Muscle of back (tissue), 11 donors: ENCODE data around the gene TMOD3. TPM values are rescaled to one million over a fixed set of nuclear protein-coding genes. Genes with fewer than 3 reads are reported as not detected.

Source experiments
- DNase-seq, 3 donors: peaks; one replicate each; pipeline versions ENCODE4 v3.0.0 to v3.0.0-alpha.2; 2013
- polyA plus RNA-seq, 10 donors: library from polyadenylated mRNA; unstranded; fragments of 120-200 nt; gene quantifications; one replicate each; pipeline ENCODE4 v1.2.1, GENCODE V29; 2013; ENCODE audit not compliant: insufficient read length in 10 of 10

Gene TMOD3
- polyA plus RNA-seq, 10 donors = 14.2 to 30.0 (median 19.2) TPM

DNA sequence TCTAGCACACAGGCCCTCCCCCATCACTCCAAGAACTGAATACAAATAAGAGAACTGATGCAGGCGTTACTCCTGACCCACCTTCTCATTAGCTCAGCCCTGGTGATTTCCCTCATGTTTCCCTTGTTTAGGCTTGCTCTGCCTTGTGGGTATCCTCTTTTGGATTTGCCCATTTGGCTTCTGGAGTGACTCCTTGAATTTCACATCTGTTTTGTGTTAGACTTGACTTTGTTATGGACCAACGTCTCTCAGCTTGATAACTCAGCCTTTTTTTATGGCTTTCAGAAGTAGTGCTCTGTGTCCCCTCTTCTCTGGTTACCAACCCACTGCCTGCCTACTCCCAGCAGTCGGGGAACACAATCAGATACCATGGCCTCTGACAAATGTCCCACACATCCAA is 11.3 kb upstream of the TMOD3 start:
- no peak for DNase-seq

DNA sequence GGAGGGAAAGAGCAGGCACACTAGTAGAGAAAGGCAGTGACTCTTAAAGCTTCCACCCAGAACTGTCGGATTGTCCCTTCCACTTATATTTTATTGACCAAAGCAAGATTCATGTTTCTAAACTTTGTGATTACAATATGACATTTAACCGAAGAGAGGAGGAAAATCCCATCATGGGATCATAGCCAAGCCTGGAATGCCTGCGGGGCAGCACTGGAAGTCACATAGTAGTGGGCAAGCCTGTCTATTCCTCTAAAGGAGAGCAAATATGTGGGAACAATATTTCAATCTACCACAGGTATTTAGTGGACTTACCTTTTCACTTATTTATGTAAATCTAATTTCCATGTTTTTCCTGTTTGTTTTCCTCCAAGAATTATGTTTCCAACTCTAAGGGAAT is 3.8 kb upstream of the TMOD3 start:
- no peak for DNase-seq

DNA sequence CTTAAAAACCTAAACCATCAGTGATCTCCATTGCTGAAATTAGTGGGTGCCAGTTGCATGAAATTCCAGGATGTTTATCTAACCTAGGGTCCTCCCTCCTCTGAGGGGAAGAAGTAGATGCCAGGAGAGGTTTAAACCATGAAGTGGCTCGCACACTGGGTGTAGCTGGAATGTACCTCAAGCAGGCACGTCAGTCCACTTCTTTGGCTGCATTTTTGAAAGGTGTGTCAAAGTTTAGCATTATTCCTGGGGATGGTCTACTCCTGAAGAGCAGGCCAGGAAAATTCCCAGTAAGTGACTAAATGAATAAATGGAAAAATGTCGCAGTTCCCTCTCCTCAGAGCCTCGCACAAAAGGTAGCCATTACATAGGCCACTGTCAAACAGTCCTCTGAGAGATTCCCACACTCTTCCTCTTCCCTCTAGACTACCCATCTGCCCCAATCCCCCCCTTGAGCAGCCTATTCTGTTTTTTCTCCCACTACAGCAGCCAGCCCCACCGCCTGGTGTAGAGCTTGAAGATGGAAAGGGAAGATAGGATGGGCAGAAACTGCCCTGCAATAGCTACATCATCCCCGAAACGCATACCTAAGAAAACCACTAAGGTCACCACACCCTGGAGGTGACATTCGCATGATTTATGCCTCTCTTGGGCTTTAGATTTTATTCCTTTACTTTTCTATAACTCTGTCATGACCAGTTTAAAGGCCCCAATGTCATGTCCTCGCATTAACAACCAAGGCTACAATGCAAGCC is 655 bp upstream of the TMOD3 start:
- DNase-seq = no peak

DNA sequence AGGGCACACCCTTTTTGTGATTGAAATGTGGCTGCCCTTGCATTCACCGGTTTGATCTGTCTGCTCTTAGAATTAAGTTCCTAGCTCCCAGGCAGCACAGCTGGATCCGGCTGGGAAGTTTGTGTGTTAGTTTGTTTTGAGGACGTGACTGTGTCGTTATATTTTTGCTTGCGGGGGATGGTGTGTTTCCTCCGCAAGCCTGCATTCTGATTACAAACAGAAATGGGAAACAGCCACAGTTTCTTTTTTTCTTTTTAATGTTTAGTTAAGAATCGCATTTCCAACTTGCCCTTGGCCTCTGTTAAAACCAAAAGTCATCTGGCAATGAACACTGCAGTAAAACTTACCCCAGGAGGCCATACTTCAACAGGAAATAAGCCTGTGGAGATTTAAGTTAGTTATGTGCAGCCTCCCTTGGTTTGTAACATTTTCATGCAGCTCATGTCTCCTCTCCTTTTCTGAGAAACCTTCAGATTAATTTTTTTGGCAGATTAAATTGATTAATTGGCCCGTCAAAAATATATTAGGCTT is 888 bp downstream of the TMOD3 start:
- DNase-seq = peak in 2 of 3 donors; percentile 30 to 47

DNA sequence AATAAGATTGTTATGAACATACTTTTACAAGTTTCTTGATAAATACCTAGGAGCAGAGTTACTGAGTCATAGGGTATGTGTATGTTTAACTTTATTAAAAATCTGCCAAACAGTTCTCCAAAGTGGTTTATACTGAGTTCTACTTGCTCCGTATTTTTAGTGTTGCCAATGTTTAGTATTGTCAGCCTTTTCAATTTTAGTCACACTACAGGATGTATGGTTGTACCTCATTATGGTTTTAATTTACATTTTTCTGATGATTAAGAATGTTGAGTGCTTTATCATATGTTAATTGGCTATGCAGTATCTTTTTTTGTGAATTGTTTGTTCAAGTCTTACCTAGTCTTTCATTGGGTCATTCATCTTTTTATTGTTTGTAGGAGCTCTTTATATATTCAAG is 4.3 kb downstream of the TMOD3 start:
- no peak for DNase-seq

DNA sequence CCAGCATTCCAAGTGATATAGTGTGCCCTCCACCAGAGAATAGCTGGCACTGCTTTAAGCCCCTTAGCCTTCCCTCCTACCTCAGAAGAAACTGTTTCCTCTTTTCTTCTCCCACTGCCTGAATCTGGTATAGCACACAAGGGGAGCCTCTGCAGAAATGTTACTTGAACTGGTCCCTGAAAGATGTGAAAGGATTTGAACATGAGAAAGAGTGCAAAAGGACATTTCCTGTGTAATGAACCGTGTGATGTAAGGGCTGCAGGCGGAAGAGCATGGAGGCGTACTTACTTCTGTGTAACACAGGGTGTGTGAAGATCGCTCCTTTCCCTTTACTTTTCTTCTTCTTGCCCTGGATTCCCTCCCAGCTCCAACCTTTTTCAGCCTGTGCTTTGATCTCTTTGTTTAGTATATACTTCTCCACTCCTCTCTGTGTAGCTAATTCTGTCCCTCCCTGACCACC is 8.4 kb downstream of the TMOD3 start:
- DNase-seq = no peak

DNA sequence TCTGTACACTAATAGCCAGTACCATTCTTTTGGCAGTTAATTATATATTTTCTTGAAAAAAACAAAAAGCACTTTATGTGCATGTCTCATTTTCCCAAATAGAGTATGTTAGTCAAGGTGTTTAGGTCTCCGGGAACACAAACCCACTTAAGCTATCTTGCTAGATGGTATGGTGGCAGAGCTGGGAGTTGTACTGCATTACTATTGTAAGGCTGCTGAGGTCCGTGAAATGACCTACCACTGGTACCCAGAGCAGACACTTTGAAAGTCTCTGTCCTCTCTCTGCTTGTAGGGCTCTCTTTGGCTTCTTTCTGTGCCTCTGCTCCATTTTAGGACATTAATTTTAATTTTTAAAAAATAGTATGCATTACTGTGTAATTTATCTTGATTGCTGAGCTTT is 8.8 kb downstream of the TMOD3 start:
- no peak for DNase-seq

DNA sequence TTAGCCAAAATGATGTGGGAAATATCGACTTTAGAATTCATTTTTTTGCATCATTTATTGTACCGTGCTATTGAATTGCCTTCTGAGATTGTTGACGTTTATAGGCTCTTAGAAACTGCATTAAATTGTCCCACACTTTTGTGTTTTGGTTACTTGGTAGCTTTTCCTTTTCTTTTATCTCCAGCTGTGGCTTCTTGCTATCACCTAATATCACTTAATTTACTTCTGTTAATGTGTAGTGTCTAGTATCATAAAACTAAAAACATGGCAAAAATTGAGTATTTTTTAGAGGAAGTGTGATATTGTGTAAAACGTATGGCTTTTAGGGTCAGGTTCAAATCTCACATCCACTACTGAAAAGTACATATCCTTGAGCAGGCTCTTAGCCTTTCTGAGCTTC is 11.2 kb downstream of the TMOD3 start:
- DNase-seq = no peak

DNA sequence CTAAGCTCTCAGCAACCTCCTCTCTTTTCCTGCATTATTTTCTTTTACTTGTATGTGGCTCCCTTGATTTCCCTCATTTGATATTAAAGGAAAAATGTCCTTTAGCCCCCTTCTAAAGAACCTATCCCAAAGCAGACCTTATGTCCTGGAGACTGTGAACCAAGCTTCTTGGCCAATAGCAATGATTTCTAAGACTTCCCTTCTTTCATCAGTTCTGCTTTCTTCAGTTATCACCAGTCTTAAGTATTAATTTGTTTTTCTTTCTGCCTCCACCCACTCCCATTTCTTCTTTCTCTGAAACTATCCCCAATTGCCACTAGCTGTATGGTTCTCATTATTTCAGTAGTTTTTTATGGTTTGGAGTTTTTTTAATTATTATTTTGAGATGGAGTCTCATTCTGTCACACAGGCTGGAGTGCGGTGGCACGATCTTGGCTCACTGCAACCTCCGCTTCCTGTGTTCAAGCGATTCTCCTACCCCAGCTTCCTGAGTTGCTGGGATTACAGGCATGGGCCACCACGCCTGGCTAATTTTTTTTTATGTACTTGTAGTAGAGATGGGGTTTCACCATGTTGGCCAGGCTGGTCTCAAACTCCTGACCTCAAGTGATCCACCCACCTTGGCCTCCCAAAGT is 12.1 kb downstream of the TMOD3 start:
- DNase-seq = no peak

DNA sequence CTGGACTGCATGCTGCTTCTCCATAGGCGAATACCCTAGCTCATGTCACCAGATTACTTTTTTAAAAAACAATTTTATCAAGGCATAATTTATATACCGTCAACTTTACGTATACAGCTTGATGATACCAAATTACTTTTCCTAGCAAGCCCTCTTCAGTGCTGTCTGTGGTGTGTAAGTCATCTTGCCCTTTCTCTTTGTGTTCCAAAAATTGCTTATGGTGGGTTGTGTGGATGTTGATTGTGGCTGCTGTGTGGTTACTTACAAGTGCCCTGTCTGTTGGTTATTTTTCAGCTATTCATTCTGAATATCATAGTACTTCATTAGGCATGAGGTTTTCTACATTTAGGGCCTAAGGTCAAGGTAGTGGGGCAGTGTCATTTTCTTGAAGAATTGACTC is 12.8 kb downstream of the TMOD3 start:
- no peak for DNase-seq

DNA sequence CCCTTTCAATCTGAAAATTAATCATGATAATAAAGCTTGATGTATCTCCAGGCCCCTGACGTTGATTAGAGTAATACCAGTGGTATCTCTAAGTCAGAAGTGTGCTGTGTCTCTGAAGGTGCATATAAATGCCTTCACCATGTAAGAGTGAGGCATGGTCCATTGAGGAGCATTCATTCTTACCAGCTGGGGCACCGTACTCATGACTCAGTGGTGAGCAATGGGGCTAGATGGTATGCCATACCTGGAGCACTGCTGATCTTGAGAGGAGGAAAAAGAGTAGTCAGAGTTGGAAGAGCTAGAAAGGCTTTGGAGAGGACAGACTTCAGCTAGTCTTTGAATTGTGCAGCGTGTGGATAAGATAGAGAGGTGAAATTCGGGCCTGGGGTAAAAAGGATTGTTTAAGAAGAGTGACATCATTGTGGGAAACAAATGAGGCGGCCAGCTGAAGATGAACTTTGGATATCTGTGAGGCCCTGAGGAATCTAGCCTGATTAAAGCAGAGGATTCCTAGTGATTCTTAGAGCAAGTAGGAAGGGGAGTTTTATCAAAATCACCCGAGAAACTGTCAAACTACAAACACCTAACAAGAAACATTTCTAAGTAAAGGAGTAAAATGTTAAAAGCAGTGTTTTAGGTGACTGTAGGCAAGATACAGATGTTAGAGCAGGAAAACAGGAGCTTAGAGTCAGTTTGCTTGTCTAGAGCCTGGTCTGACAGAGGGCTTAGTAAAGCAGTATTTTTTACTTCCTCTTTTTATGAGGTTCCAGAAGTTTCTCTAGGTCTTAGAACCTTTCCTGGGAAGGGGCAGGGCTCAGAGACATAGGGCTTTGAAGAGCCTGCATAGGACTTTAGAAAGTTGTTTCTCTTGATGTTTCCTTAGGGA is 13.6 kb downstream of the TMOD3 start:
- peak in 1 of 3 donors; percentile 24 for DNase-seq

DNA sequence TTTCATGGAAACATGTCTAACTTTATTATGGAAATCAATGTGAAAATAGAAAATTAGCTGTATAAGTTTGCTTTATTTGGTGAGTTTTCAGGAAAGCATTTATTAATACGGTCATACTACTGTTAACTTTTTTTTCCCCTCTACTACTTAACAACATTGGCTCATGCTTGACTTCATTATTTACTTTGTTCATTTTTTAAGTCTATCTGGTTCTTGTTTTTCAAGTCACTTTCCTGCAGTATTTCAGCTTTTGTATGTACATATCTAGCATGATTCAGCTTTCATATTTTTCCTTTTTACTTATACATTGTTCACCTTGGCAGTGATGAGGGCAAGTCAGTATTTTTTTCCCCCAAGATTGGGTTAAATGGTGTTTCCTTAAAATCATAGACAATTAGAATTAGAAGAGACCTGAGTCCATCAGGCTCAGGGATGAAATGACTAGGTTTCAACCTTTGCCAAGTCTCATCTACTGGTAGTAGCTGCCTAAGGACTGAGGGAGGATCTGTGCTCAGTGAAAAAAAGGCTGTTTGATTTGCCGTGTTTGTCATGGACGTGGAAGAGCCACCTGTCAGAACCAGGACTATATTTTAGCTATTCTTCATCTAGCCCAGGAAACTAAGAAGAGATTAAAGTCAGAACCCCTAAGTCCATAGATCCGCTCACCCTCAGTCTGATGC is 15.4 kb downstream of the TMOD3 start:
- no peak for DNase-seq

DNA sequence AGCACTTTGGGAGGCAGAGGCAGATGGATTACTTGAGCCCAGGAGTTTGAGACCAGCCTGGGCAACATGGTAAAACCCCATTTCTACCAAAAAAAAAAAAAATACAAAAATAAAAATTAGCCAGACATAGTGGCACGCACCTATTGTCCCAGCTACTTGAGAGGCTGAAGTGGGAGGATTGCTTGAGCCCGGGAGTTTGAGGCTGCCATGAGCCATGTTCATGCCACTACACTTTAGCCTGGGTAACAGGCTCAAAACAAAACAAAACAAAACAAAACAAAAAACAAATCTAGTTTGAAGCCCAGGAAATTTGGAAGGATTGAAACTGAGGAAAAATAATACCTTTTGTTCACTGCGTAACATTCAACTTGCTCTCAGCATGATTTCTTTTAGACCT is 16.6 kb downstream of the TMOD3 start:
- DNase-seq = no peak

DNA sequence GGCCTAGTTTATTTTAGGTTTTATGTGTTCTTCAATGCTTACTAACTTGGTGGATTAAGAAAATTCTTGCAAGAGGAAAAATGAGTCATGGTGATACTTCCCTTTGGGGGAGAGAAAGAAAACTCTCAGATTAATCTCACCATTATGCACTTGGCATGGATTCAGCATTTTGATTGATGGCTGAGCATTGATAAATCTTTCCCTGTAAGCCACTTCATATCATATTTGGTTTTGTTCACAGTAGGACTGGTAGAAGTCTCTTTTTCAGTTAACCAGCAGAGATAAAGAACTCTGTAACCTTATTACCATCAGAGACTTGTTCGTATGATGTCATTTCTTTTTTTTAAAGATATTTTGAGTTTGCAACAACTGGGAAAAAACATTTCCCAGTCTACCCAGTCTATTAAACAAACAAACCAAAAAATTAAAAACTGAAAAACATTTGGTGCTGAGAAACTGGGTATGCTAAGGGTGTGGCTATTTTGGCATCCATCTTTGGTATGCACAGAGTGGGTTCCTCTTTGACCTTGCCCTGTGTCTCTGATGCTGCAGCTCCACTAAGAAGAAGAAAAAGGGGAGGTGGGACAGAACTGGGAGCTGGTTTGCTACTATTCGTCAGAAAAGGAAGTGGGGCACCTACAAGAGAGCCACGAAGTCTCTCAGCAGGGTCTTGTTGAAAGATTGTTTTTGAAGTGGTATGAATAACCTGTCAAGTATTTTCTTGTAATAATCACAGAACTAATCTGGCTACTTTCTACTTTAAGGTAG is 17.2 kb downstream of the TMOD3 start:
- peak in 2 of 3 donors; percentile 18 to 28 for DNase-seq

DNA sequence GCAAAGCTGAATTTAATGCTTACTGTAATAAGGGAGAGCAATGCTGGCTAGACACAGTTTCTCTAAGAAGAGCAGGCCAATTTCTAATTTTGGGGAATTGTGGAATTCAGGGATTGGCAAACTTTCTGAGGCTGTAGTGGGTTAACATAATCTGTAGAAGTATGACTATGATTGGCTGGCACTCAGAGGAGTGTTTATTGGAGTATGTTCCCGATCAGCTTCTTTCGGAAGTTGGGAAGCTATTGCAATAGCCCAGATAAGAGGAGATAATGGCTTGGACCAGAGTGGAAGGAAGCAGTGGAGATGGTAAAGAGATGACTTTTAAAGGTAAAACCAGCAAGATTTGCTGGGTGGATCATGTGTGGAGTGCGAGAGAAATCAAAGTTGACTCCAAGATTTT is 19.4 kb downstream of the TMOD3 start:
- DNase-seq = peak in 1 of 3 donors; percentile 14

DNA sequence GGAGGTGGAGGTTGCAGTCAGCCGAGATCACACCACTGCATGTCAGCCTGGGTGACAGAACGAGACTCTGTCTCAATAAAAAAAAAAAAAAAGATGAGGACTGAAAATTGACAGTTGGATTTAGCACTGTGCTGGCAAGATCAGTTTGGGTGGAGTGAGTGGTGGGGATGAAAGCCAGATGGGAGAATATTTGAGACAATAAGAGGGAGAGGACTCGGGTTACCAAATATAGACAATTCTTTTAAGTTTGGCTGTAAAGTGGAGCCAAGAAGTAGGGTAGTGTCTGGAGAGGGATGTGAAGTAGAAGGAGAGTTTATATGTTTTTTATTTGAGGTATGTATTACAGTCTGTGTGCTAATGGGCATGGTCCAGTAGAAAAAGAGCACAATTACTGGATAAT is 20.4 kb downstream of the TMOD3 start:
- DNase-seq = peak in 1 of 3 donors; percentile 33

DNA sequence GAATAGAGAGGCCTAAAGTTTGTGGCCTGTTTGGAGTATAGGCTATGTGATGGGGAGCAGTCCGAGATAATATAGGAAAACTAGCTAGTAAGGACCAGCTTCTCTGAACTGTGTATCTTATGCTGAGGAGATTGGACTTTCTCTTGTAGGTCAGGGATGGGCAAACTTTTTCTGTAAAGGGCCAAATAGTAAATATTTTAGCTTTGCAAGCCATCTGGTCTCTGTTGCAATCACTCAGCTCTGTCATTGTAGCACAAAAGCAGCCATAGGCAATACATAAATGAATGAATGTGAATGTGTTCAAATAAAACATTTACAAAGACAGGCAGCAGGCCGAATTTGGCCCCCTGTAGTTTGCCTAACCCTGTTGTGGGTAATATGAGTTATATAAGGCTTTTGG is 24.5 kb downstream of the TMOD3 start:
- DNase-seq = no peak

DNA sequence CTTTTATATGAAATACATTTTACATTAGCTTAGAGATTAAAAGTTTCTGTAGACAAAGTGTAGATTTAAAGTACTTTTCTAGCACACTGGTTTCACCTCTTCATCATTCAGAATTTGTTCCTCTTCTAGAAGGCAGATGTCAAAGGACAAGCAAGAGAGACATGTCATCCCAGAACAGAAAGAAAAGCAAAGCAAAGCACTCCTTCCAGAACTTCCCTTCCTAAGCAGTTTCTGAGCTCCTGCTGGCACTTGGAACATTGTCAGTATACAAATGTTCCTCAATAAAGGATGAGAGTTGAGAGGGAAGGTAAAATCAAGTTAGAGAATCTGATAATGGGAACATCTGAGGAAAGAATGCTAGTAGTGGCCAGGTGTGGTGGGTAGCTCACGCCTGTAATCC is 26.2 kb downstream of the TMOD3 start:
- DNase-seq = no peak

DNA sequence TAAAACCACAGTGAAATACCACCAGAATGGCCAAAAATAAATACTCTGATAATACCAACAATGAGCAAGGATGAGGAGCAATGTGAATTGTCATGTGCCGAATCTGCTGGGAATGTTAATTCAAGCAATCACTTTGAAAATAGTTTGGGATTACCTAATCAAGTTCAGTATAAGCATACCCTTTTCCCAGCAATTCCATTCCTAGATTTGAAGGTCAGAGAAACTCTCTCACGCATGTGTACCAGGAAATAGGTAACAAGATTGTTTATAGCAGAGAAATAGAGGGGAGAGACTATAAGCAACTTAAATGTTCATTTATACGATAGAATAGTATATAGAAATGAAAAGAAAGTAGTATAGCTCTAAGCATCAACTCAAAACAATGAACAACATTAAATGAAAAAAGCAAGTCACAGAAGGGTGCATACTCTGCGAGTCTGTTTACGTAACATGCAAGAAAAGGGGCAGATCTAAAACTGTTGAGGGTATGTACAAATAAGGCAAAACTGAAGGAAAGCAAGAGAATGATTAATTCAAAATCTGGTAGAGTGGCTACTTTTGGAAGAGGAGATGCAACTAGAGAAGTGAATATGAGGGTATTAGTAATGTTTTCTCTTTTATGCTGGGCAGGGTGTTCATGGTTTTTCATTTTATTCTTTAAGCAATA is 27.4 kb downstream of the TMOD3 start:
- DNase-seq = no peak
